ENCODE data around the gene FAM13B. TPM values are rescaled to one million over a fixed set of nuclear protein-coding genes. Genes with fewer than 3 reads are reported as not detected.

FAM13B gene
- total and polyA plus RNA-seq, 9 of the 15 experiments (the other 6 are each of a cell fraction or from before 2014, with no cell fraction given) = 2.3 to 21.6 (median 14.1) TPM

DNA sequence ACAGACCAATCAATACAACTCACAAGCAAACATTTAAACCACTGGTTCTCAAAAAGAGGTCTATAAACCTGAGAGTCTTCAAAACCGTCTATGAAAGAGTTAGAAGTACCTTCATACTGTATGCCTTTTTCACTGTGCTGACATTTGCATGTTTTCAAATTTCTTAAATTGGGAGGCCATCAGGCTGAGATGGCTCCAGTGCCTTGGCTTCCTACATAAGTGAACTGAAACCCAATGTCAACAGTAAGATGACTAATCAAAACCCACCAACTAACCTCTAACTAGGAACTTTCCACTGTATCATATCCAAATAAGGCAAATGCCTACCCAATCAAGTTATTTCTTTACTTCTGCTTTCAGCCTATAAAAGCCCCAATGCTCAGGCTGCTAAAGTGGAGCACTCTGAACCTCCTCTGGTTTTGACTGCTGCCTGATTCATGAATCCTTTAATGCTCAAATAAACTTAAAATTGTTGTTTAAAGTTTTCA is 35.1 kb downstream of the FAM13B start (continued):
- no peak for TF ChIP-seq POU5F1 (IDR thresholded peaks at IDR 0.05; ENCODE audit: borderline replicate concordance, low read depth, low read length, partially characterized antibody)
- TF ChIP-seq MEF2D (tag; conservative IDR thresholded peaks at IDR 0.05; ENCODE audit: low read depth) = no peak
- TF ChIP-seq SNIP1 (IDR thresholded peaks at IDR 0.05; ENCODE audit: low read depth) = no peak
- no peak for TF ChIP-seq SNRNP70 (optimal IDR thresholded peaks at IDR 0.05; ENCODE audit: low read depth, low read length)
- TF ChIP-seq RBM22 (IDR thresholded peaks at IDR 0.05; ENCODE audit: low read depth, low read length, poor library complexity, severe bottlenecking) = no peak
- no peak for TF ChIP-seq TOE1 (IDR thresholded peaks at IDR 0.05; ENCODE audit: borderline replicate concordance)
- TF ChIP-seq TOE1 (CRISPR knock-in tag; IDR thresholded peaks at IDR 0.05; ENCODE audit: borderline replicate concordance, low read depth) = no peak
- TF ChIP-seq ZNF778 (CRISPR knock-in tag; IDR thresholded peaks at IDR 0.05) = no peak
- TF ChIP-seq PHB2 (IDR thresholded peaks at IDR 0.05; ENCODE audit: low read depth) = no peak
- no peak for TF ChIP-seq ZNF121 (CRISPR knock-in tag; conservative IDR thresholded peaks at IDR 0.05)
- no peak for TF ChIP-seq SPI1 (IDR thresholded peaks at IDR 0.05; ENCODE audit: borderline replicate concordance, low read depth, low read length)
- TF ChIP-seq, protein P1, sequence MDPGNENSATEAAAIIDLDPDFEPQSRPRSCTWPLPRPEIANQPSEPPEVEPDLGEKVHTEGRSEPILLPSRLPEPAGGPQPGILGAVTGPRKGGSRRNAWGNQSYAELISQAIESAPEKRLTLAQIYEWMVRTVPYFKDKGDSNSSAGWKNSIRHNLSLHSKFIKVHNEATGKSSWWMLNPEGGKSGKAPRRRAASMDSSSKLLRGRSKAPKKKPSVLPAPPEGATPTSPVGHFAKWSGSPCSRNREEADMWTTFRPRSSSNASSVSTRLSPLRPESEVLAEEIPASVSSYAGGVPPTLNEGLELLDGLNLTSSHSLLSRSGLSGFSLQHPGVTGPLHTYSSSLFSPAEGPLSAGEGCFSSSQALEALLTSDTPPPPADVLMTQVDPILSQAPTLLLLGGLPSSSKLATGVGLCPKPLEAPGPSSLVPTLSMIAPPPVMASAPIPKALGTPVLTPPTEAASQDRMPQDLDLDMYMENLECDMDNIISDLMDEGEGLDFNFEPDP (CRISPR knock-in tag; IDR thresholded peaks at IDR 0.05) = no peak
- TF ChIP-seq HDAC8 (tag; IDR thresholded peaks at IDR 0.05) = no peak
- no peak for TF ChIP-seq DDX20 (tag; IDR thresholded peaks at IDR 0.05; ENCODE audit: low read depth)
- no peak for TF ChIP-seq BHLHE40 (IDR thresholded peaks at IDR 0.05; ENCODE audit: low read length)
- TF ChIP-seq, protein P2, sequence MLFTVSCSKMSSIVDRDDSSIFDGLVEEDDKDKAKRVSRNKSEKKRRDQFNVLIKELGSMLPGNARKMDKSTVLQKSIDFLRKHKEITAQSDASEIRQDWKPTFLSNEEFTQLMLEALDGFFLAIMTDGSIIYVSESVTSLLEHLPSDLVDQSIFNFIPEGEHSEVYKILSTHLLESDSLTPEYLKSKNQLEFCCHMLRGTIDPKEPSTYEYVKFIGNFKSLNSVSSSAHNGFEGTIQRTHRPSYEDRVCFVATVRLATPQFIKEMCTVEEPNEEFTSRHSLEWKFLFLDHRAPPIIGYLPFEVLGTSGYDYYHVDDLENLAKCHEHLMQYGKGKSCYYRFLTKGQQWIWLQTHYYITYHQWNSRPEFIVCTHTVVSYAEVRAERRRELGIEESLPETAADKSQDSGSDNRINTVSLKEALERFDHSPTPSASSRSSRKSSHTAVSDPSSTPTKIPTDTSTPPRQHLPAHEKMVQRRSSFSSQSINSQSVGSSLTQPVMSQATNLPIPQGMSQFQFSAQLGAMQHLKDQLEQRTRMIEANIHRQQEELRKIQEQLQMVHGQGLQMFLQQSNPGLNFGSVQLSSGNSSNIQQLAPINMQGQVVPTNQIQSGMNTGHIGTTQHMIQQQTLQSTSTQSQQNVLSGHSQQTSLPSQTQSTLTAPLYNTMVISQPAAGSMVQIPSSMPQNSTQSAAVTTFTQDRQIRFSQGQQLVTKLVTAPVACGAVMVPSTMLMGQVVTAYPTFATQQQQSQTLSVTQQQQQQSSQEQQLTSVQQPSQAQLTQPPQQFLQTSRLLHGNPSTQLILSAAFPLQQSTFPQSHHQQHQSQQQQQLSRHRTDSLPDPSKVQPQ (CRISPR knock-in tag; IDR thresholded peaks at IDR 0.05; ENCODE audit: borderline replicate concordance) = no peak
- TF ChIP-seq, protein P3, sequence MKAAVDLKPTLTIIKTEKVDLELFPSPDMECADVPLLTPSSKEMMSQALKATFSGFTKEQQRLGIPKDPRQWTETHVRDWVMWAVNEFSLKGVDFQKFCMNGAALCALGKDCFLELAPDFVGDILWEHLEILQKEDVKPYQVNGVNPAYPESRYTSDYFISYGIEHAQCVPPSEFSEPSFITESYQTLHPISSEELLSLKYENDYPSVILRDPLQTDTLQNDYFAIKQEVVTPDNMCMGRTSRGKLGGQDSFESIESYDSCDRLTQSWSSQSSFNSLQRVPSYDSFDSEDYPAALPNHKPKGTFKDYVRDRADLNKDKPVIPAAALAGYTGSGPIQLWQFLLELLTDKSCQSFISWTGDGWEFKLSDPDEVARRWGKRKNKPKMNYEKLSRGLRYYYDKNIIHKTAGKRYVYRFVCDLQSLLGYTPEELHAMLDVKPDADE (conservative IDR thresholded peaks at IDR 0.05; ENCODE audit: control insufficient read depth, low read depth, low read length) = no peak
- TF ChIP-seq, protein P4, sequence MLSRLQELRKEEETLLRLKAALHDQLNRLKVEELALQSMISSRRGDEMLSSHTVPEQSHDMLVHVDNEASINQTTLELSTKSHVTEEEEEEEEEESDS (CRISPR knock-in tag; IDR thresholded peaks at IDR 0.05) = no peak
- TF ChIP-seq FIP1L1 (IDR thresholded peaks at IDR 0.05; ENCODE audit: low read depth, low read length, poor library complexity, severe bottlenecking) = no peak
- TF ChIP-seq, protein P5, sequence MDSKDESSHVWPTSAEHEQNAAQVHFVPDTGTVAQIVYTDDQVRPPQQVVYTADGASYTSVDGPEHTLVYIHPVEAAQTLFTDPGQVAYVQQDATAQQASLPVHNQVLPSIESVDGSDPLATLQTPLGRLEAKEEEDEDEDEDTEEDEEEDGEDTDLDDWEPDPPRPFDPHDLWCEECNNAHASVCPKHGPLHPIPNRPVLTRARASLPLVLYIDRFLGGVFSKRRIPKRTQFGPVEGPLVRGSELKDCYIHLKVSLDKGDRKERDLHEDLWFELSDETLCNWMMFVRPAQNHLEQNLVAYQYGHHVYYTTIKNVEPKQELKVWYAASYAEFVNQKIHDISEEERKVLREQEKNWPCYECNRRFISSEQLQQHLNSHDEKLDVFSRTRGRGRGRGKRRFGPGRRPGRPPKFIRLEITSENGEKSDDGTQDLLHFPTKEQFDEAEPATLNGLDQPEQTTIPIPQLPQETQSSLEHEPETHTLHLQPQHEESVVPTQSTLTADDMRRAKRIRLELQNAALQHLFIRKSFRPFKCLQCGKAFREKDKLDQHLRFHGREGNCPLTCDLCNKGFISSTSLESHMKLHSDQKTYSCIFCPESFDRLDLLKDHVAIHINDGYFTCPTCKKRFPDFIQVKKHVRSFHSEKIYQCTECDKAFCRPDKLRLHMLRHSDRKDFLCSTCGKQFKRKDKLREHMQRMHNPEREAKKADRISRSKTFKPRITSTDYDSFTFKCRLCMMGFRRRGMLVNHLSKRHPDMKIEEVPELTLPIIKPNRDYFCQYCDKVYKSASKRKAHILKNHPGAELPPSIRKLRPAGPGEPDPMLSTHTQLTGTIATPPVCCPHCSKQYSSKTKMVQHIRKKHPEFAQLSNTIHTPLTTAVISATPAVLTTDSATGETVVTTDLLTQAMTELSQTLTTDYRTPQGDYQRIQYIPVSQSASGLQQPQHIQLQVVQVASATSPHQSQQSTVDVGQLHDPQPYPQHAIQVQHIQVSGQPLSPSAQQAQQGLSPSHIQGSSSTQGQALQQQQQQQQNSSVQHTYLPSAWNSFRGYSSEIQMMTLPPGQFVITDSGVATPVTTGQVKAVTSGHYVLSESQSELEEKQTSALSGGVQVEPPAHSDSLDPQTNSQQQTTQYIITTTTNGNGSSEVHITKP (IDR thresholded peaks at IDR 0.05; ENCODE audit: partially characterized antibody) = peak; percentile 47
